NOMO-1 treated with dmso at 0.1 percent for 144 hours (cell line): Measurements from ENCODE around the gene FKTN.

ENCODE experiments used
- DNase-seq: peaks from one replicate; lab custom pipeline; 2025; ENCODE audit not compliant: unreplicated experiment; lab: John Stamatoyannopoulos, UW

FKTN gene

DNA sequence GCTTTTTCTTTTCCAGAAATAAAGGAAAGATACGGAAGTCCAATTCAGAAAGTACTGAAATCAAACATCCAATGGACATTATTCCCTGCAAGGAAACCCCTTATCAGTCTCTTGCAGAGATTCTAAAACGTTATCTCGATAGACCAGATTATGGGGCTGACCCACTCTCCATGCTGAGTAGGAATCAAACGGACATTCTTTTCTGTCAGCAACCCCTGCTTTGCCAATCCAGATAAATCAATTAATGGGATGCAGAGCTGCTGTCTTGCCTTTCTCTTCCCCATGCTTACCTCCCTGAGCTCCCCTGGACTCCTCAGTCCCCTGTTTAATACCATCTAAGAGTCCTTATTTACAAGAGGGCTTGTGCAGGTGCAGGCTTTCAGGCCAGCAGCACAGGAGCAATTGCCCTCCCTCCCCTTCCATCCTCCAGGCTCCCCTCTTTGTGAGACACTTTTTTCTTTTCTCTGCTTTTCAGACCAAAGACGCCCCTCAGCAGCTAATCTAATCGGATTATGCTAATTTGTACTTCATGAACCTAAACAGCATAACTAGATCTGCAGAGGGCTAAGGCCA is 118.5 kb downstream of the FKTN start:
- no peak for DNase-seq

DNA sequence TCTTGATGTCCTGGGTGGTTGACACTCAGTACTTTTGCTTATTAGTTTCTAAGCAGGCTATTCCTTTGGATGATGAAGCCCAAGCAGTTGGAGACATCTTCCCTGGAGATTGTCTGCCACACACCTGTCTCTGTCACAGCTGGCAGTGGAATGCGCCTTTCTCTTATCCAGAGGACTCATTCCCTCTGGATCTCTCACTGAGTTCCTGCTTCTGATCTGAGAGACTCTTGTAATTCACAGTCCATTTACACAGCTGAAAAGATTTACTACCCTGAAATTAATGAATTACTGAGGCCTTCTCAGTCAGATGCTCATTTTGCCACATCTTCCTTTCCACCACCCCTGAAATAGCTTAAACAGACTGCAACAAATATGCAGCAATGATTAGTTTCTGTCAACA is 120.2 kb downstream of the FKTN start:
- DNase-seq: no peak

DNA sequence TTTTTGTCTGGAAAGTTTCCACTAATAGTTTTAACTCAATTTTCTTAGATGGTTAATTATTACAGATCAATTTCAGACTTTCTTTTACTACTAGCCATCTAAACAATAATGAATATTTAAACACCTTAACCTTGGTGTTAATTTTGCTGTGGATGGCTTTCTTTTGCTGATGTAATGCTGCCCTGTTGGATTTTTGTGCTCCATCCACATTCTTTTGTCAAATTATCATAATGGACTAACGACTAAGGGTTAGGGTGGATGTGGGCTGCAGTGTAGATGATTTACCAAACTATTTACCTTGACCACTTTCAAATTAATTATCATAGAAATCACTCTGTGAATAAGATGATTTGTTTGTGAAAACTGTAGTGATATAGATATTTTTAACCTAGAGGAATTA is 120.8 kb downstream of the FKTN start:
- DNase-seq: no peak

DNA sequence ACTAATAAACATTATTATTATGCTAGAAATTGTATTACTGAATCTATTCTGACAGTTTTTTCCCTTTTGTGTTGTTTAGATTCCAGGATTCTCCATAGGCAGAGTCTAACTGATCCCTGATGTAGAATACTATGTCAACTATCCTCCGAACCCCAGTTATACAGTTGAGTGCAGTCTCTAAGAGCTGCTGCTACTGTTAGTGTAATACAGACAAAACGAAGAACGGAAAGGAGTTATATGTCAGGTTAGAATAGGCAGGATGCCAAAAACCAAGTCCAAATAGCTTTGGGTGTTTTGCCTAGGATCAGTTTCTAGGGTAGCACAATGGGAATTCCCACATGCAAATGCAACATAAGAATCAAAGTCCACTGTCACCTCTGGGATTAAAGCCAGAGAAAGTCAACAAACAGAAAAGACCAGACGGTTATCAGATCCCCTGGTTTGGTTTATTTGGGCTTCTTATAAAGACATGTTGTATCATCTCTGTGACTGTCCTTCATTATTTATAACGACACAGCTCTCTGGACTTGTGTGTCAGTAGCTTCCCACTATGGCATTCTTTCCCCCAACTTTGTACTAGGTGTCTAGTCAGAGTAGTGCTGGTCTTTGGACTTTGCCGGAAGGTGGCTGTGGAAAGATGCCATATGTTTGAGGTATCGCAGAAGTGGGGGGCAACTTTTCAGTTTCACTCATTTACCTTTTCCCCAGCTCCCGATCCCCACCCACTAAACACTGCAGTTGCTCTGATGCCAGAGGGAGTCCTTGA is 121.5 kb downstream of the FKTN start:
- no peak for DNase-seq

DNA sequence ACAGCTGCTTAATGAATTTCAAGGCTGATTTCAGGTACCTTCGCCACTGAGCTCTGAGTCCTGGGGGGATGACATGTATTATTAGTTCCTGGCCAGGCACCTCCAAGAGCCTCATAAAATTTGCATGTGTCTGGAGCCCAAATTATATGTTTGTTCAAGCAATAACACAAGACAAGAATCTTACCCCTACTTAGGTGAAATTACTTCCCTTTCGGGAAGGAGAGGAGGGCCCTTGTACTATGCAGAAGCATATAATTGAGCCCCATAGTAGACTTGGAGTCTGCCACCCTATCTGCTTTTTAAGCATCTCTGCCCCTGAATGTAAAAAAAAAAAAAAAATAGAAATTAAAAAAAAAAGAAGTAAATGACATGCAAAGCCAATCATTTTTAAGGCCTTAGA is 123.4 kb downstream of the FKTN start:
- DNase-seq: no peak

DNA sequence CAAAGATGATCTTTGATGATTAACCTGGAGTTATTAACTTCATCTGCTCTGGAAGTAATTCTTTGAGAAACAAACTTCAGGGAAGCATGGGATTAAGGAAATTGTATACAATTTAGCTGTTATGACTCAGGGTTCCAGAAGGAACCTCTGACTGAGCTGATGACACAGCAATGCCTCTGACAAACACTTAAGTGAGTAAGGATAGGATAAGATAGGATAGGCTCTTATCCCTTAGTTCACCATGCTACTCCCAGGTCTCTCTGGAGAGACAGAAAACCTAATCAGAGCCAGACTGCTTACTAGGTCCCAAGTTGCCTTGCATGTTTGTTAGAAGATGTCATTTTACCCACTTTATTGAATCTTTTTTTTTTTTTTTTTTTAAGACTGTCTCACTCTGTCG is 123.8 kb downstream of the FKTN start:
- no peak for DNase-seq

DNA sequence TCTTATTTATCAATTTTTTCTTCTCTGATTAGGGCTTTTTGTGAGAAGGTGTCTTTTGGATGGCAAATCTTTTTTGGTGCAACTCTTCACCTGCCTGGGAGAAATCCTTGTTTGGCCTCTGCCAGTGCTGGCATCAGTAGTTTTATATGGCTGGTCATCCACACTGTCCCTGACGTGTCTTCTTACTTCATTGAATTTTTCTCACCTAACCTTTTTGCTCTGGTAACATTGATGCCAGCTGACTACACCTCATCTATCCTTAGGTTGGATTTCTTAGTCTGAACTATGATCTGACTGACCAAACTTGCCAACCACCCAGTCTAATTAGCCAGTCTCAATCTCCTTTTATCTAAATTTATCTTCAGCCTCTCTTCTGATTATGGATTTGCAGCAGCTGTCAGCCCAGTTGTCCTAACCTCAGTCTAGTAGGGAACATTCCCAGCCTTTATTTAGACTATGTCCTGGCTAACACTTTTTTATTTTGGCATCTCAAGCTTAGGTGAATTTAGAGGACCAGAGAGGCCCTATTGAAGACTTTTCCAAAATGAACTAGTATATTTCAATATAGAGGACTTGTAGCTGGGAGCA is 125.9 kb downstream of the FKTN start:
- no peak for DNase-seq

DNA sequence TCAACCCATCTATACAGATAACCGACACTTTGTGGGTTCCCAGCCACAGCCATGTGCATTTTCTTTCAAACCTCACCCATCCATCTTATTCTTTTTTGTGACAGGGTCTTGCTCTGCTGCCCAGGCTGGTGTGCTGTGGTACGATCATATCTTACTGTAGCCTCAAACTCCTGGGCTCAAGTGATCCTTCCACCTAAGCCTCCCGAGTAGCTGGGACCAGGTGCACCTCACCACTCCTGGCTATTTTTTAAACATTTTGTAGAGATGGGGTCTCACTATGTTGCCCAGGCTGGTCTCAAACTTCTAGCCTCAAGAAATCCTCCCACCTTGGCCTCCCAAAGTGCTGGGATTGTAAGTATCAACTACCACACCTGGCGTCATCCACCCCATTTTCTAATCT is 129.0 kb downstream of the FKTN start:
- DNase-seq: no peak
